Measurements from ENCODE around the gene ERICH6.

DNA sequence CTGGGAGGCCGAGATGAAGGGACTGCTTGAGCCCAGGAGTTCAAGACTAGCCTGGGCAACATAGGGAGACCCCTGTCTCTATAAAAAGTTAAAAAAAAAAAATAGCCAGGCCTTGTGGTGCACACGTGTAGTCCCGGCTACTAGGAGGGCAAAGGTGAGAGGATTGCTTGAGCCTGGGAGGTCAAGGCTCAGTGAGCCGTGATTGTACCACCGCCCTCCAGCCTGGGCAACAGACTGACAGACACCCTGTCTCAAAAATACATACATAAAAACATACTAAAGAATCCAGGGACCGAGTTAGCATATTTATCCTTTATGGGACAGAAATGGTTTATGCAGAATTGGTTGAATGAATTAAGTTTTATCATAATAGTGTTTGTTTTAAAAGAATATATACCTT is 45.5 kb upstream of the ERICH6 start:
- TF ChIP-seq, protein P1, sequence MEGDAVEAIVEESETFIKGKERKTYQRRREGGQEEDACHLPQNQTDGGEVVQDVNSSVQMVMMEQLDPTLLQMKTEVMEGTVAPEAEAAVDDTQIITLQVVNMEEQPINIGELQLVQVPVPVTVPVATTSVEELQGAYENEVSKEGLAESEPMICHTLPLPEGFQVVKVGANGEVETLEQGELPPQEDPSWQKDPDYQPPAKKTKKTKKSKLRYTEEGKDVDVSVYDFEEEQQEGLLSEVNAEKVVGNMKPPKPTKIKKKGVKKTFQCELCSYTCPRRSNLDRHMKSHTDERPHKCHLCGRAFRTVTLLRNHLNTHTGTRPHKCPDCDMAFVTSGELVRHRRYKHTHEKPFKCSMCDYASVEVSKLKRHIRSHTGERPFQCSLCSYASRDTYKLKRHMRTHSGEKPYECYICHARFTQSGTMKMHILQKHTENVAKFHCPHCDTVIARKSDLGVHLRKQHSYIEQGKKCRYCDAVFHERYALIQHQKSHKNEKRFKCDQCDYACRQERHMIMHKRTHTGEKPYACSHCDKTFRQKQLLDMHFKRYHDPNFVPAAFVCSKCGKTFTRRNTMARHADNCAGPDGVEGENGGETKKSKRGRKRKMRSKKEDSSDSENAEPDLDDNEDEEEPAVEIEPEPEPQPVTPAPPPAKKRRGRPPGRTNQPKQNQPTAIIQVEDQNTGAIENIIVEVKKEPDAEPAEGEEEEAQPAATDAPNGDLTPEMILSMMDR (IDR thresholded peaks at IDR 0.05; ENCODE audit: insufficient read depth, low read length, poor library complexity, severe bottlenecking): no peak
- no peak for TF ChIP-seq EZH2phosphoT487 (conservative IDR thresholded peaks at IDR 0.05; ENCODE audit: low read length)

Measured in SU-DHL-6 (cell line).